HepG2 (cell line): Measurements from ENCODE around the gene TAF8. TPM values are rescaled to one million over a fixed set of nuclear protein-coding genes. Genes with fewer than 3 reads are reported as not detected.
A peak's percentile ranks its signal among the peaks of the same experiment; 100 is the strongest.

Experiments used
- ATAC-seq: fragments of 200-7000 bp; cut with Tn5 transposase; 3 replicates; pipeline ENCODE4 v1.9.1; 2020; ENCODE audit warnings: mild to moderate bottlenecking, moderate library complexity
- BruUV-seq: library from RNA; stranded (reverse); fragments of 400-500 nt; replicated peaks from 2 replicates; lab custom pipeline; 2021; lab: Mats Ljungman, UMichigan
- CTCF ChIA-PET: fragments of 300-600 bp; formaldehyde crosslinking; extraction: SDS; loops from one replicate; lab custom pipeline; 2021; ENCODE audit warnings: low total read pairs, inconsistent platforms, low intra/inter-chr PET ratio; lab: Yijun Ruan, JAX
- POLR2A ChIA-PET: fragments of 350-600 bp; sonication (Branson Sonifier 250); formaldehyde crosslinking; loops from one replicate; lab custom pipeline; 2020; ENCODE audit warnings: antibody characterized with exemption, inconsistent platforms; lab: Yijun Ruan, JAX
- DNase-seq: peaks from one replicate; pipeline ENCODE4 v3.0.0-alpha.2; 2015; ENCODE audit warnings: low spot score
- FAIRE-seq: peaks from 3 replicates; lab custom pipeline; 2011; peaks lifted over from hg19 to GRCh38; lab: Jason Lieb, UNC
- H2AFZ ChIP-seq: one replicate; pipeline ENCODE4 v1.6.1; 2011; ENCODE audit warnings: low read length, inconsistent platforms
- H3K27ac ChIP-seq: fragments of 300-600 bp; 3 replicates; pipeline ENCODE4 v1.8.0; 2011; ENCODE audit warnings: mixed run types, mild to moderate bottlenecking, mixed read lengths, low read length, inconsistent platforms; ENCODE audit not compliant: insufficient read depth; ENCODE audit errors: extremely low read length
- H3K27me3 ChIP-seq, 2 experiments: fragments of 200-600 bp in 1 of 2; 2 replicates in 1 of 2; 3 replicates in 1 of 2; pipeline versions ENCODE4 v1.6.0 to v1.8.0; 2011; ENCODE audit warnings: low read length in 2 of 2, mild to moderate bottlenecking in 2 of 2, moderate library complexity in 2 of 2, inconsistent platforms in 1 of 2; ENCODE audit not compliant: insufficient read depth in 2 of 2, control insufficient read depth in 1 of 2
- H3K36me3 ChIP-seq, 2 experiments: fragments of 200-600 bp in 1 of 2; replicated peaks in 1 of 2; 2 replicates in 1 of 2; 3 replicates in 1 of 2; pipeline versions ENCODE4 v1.5.1 to v1.8.0; 2011; ENCODE audit warnings: low read length in 2 of 2, inconsistent platforms in 1 of 2; ENCODE audit not compliant: insufficient read depth in 2 of 2, control insufficient read depth in 1 of 2
- H3K4me1 ChIP-seq: 2 replicates; pipeline ENCODE4 v1.5.1; 2012; ENCODE audit warnings: low read length, inconsistent platforms; ENCODE audit not compliant: insufficient read depth
- H3K4me2 ChIP-seq: 2 replicates; pipeline ENCODE4 v1.6.0; 2011; ENCODE audit warnings: low read depth, low read length, inconsistent platforms
- H3K4me3 ChIP-seq, 3 experiments: fragments of 200-600 bp in 1 of 3; sonication (generic), shearing (Covaris generic) in 1 of 3; replicated peaks in 1 of 3; 2 replicates each; pipeline ENCODE4 v1.5.1; 2011 to 2016; ENCODE audit warnings: low read length in 3 of 3, inconsistent platforms in 2 of 3, low read depth in 2 of 3, mild to moderate bottlenecking in 2 of 3, control low read depth in 1 of 3, mixed read lengths in 1 of 3; ENCODE audit not compliant: insufficient read depth in 1 of 3
- H3K79me2 ChIP-seq: one replicate; pipeline ENCODE4 v1.6.1; 2011; ENCODE audit warnings: low read length, inconsistent platforms; ENCODE audit not compliant: insufficient read depth
- H3K9ac ChIP-seq: 2 replicates; pipeline ENCODE4 v1.6.0; 2011; ENCODE audit warnings: mild to moderate bottlenecking, low read depth, low read length, inconsistent platforms; ENCODE audit not compliant: insufficient read depth
- H3K9me3 ChIP-seq: 2 replicates; pipeline ENCODE4 v1.5.1; 2012; ENCODE audit warnings: mild to moderate bottlenecking, low read length
- H4K20me1 ChIP-seq: 2 replicates; pipeline ENCODE4 v1.6.0; 2011; ENCODE audit warnings: inconsistent platforms, mild to moderate bottlenecking, low read length, moderate library complexity; ENCODE audit not compliant: insufficient read depth
- GABPA ChIP-seq, 2 experiments: IDR thresholded peaks; 2 replicates each; pipeline ENCODE4 v1.6.1; 2011 to 2016; ENCODE audit warnings: low read depth in 2 of 2, low read length in 1 of 2, missing biosample characterization in 1 of 2, missing genetic modification characterization in 1 of 2
- GLI4 ChIP-seq: sonication (generic); formaldehyde crosslinking; IDR thresholded peaks from 2 replicates; pipeline ENCODE4 v1.5.1; 2020; ENCODE audit warnings: missing genetic modification reagents, mild to moderate bottlenecking, moderate library complexity, borderline replicate concordance
- HNRNPUL1 ChIP-seq: fragments of 200-400 bp; formaldehyde crosslinking; IDR thresholded peaks from 2 replicates; pipeline ENCODE4 v1.6.1; 2017; ENCODE audit warnings: low read depth, mild to moderate bottlenecking, low read length, moderate library complexity
- KDM2A ChIP-seq: sonication (generic); formaldehyde crosslinking; IDR thresholded peaks from 2 replicates; pipeline ENCODE4 v1.4.0; 2020; ENCODE audit warnings: low read depth, missing genetic modification reagents, borderline replicate concordance
- ZNF629 ChIP-seq: sonication (generic); formaldehyde crosslinking; conservative IDR thresholded peaks from 2 replicates; pipeline ENCODE4 v1.5.0; 2020; ENCODE audit warnings: missing genetic modification reagents
- WGBS: methylation state at CpG from one replicate; pipeline ENCODE4 v1.1.6; 2017; ENCODE audit warnings: low lambda C conversion rate; 5-methylcytosine and 5-hydroxymethylcytosine counted together
- in situ Hi-C: cut with HindIII; loops from 2 replicates; pipeline ENCODE4 v1.10.0; 2017; ENCODE audit warnings: low pct_unique_long_range_greater_than_20kb; ENCODE audit not compliant: extremely low pct_ligation_motif_present
- intact Hi-C: fragments of 100-400 bp; cut with micrococcal nuclease; formaldehyde crosslinking; loops from one replicate; pipeline ENCODE4 v1.10.0; 2022; ENCODE audit not compliant: unreplicated experiment
- polyA plus RNA-seq, 8 experiments: library from polyadenylated mRNA; depleted of rRNA in 3 of 8; stranded (reverse) in 7 of 8; unstranded in 1 of 8; fragments of >200 nt; fragmentation: Illumina TruSeq in 4 of 8; extraction: Trizol in 4 of 8; gene quantifications; 2 replicates each; pipeline versions ENCODE4 v1.2.1 to v1.2.3, GENCODE V29; 2011 to 2016; ENCODE audit warnings: low read depth in 4 of 8, missing spikeins in 1 of 8, mixed read lengths in 1 of 8; ENCODE audit not compliant: insufficient read depth in 1 of 8
- total RNA-seq, 5 experiments: library from RNA; depleted of rRNA; stranded (reverse); fragments of >200 nt; fragmentation: Illumina TruSeq; extraction: Trizol; gene quantifications; 2 replicates each; pipeline ENCODE4 v1.2.3, GENCODE V29; 2016; ENCODE audit warnings: low read depth in 1 of 5
- TF ChIP-seq, protein P1 (sequence below): sonication (generic); formaldehyde crosslinking; IDR thresholded peaks from 2 replicates; pipeline ENCODE4 v1.5.1; 2020; ENCODE audit warnings: mild to moderate bottlenecking, missing genetic modification reagents, moderate library complexity
- TF ChIP-seq, protein P2 (sequence below): sonication (generic); formaldehyde crosslinking; IDR thresholded peaks from 2 replicates; pipeline ENCODE4 v1.8.0; 2022; ENCODE audit warnings: missing genetic modification reagents, mild to moderate bottlenecking, borderline replicate concordance

TAF8 gene
- total and polyA plus RNA-seq, 2 of the 13 experiments (the other 11 are each of a cell fraction or from before 2014, with no cell fraction given) = 25.2 to 25.8 TPM

DNA sequence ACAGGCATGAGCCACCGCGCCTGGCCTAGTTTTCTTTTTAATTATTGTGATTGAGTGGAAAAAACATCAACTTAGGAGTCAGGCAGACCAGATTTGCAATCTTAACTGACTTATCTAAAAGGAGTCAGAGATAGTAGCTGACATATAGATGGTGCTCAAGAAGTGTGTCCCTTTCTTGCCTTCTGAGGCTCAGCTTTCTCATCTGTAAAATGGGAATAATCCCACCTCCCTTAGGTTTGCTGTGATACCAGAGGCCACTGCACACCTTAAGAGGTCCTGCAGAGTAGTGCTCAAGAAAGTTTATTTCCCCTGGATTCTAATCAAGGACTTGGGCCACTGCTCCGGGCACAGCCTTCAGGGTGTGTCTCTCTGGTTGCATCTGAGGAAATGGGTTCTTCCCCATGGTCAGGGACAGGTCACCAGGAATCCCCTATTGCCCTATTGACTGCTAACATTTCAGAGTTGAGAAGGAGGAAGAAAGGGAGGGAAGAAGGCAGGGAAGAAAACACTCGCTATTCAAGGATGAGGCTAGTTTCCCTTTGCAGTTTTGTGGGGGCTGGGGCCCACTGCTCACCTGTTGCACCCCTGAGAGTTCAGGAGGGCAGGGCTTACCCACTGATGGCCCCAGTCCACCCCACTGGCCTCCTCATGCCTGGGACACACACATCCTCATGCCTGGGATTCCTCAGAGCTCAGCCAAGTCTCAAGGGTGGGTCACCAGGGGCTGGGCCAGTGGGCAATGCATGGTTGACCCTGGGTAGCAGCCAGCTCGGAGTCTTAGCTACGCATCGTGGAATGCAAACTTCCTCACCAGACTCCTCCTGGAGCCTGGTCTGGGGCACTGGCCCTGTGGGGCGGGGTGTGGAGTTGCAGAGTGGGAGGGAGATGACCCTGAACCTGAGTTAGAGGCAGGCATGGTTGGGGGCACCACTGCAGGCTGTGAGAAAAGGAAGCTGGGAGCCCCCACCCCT lies 70.9 kb downstream of the TAF8 start:
- Histone ChIP-seq H2AFZ (no peak overlapping the region), H3K79me2 (no peaks in the 10 kb centered on the region), H3K27ac (no peak overlapping the region), H3K9me3 (no peaks in the 10 kb centered on the region), H3K4me1 (peaks cover 32% of the 10 kb centered on the region), H3K4me2 (no peak overlapping the region), H3K9ac (no peak overlapping the region), H4K20me1 (no peaks in the 10 kb centered on the region), H3K4me3 (no peak overlapping the region), H3K27me3 (no peaks in the 10 kb centered on the region), H3K36me3 (no peaks in the 10 kb centered on the region)
- intact Hi-C loops (no loop called here), in situ Hi-C loops (no loop called here)
- FAIRE-seq = no peak
- 94% methylated on average over 5 of the region's 8 CpGs for WGBS
- DNase-seq = no peak
- CTCF ChIA-PET = no interaction called here
- POLR2A ChIA-PET = interaction anchor here (1.7 kb wide), 1 partner anchor 16 kb away, joined by 6 read pairs; no protein-coding TSS in a partner anchor
- no peak for ATAC-seq
- no TSS peak for BruUV-seq
- TF ChIP-seq KDM2A (no peak), GABPA (IDR thresholded peaks at IDR 0.05; ENCODE audit: low read depth, low read length) (no peak), GABPA (CRISPR knock-in tag; IDR thresholded peaks at IDR 0.05; ENCODE audit: low read depth) (no peak), ZNF629 (CRISPR knock-in tag) (peak; percentile 78), GLI4 (CRISPR knock-in tag) (no peak), HNRNPUL1 (no peak)
- TF ChIP-seq, protein P1, sequence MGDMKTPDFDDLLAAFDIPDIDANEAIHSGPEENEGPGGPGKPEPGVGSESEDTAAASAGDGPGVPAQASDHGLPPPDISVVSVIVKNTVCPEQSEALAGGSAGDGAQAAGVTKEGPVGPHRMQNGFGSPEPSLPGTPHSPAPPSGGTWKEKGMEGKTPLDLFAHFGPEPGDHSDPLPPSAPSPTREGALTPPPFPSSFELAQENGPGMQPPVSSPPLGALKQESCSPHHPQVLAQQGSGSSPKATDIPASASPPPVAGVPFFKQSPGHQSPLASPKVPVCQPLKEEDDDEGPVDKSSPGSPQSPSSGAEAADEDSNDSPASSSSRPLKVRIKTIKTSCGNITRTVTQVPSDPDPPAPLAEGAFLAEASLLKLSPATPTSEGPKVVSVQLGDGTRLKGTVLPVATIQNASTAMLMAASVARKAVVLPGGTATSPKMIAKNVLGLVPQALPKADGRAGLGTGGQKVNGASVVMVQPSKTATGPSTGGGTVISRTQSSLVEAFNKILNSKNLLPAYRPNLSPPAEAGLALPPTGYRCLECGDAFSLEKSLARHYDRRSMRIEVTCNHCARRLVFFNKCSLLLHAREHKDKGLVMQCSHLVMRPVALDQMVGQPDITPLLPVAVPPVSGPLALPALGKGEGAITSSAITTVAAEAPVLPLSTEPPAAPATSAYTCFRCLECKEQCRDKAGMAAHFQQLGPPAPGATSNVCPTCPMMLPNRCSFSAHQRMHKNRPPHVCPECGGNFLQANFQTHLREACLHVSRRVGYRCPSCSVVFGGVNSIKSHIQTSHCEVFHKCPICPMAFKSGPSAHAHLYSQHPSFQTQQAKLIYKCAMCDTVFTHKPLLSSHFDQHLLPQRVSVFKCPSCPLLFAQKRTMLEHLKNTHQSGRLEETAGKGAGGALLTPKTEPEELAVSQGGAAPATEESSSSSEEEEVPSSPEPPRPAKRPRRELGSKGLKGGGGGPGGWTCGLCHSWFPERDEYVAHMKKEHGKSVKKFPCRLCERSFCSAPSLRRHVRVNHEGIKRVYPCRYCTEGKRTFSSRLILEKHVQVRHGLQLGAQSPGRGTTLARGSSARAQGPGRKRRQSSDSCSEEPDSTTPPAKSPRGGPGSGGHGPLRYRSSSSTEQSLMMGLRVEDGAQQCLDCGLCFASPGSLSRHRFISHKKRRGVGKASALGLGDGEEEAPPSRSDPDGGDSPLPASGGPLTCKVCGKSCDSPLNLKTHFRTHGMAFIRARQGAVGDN (CRISPR knock-in tag) = peak; percentile 11; the same call in 1 of the 2 replicates
- TF ChIP-seq, protein P2, sequence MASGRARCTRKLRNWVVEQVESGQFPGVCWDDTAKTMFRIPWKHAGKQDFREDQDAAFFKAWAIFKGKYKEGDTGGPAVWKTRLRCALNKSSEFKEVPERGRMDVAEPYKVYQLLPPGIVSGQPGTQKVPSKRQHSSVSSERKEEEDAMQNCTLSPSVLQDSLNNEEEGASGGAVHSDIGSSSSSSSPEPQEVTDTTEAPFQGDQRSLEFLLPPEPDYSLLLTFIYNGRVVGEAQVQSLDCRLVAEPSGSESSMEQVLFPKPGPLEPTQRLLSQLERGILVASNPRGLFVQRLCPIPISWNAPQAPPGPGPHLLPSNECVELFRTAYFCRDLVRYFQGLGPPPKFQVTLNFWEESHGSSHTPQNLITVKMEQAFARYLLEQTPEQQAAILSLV (CRISPR knock-in tag) = no peak
